HG03025 (cell line): ENCODE measurements around the gene MAGEA2.
"Not testable (repeated sequence)": the region's sequence is repeated elsewhere in the genome, so short reads cannot be mapped to it uniquely, and the experiment has no call there.

Experiments used
- ATAC-seq: cut with Tn5 transposase; IDR thresholded peaks from one replicate; pipeline ENCODE4 v1.9.1; 2021; ENCODE audit warnings: mild to moderate bottlenecking, moderate library complexity; ENCODE audit not compliant: unreplicated experiment, low FRiP score

MAGEA2 gene

GRCh38 chrX:152753686-152754650 lies at the start of gene MAGEA2:
Gene MAGEA2 (minus strand): TSS chrX:152753842. CDS start chrX:152751363, 2,479 bp downstream.
- ATAC-seq = not testable (repeated sequence)

- ATAC-seq = no peak
Measured at GRCh38 chrX:152798945-152799344, 45.3 kb upstream of the MAGEA2 start.

GRCh38 chrX:152787062-152787461 lies 33.4 kb upstream of the MAGEA2 start:
- ATAC-seq = peak; percentile 57

- not testable (repeated sequence) for ATAC-seq
Measured at GRCh38 chrX:152769549-152770289, 16.1 kb upstream of the MAGEA2 start, which contains the start of gene MAGEA6. Gene MAGEA6 (minus strand): TSS chrX:152769689. CDS start chrX:152767650, 2,039 bp downstream.

GRCh38 chrX:152766562-152766961 lies 12.9 kb upstream of the MAGEA2 start:
- ATAC-seq = not testable (repeated sequence)

GRCh38 chrX:152761582-152761981 lies 7.9 kb upstream of the MAGEA2 start:
- not testable (repeated sequence) for ATAC-seq

GRCh38 chrX:152759544-152759943 lies 5.9 kb upstream of the MAGEA2 start:
- not testable (repeated sequence) for ATAC-seq

- not testable (repeated sequence) for ATAC-seq
Measured at GRCh38 chrX:152758918-152759317, 5.3 kb upstream of the MAGEA2 start, which contains the start of gene CSAG3. Gene CSAG3 (plus strand): TSS chrX:152759218.

GRCh38 chrX:152754871-152755270 lies 1.2 kb upstream of the MAGEA2 start:
- ATAC-seq = not testable (repeated sequence)

- ATAC-seq = no peak
Measured at GRCh38 chrX:152738560-152738959, 15.1 kb downstream of the MAGEA2 start.

GRCh38 chrX:152736528-152736927 lies 17.1 kb downstream of the MAGEA2 start:
- ATAC-seq = not testable (repeated sequence)

GRCh38 chrX:152735860-152736511 lies 17.7 kb downstream of the MAGEA2 start:
- ATAC-seq = no peak

- no peak for ATAC-seq
Measured at GRCh38 chrX:152735101-152735500, 18.5 kb downstream of the MAGEA2 start.

- not testable (repeated sequence) for ATAC-seq
Measured at GRCh38 chrX:152734143-152734858, 19.3 kb downstream of the MAGEA2 start.

GRCh38 chrX:152733261-152733975 lies 20.2 kb downstream of the MAGEA2 start, which contains the start of the genes CSAG1 and MAGEA12:
Gene CSAG1 (minus strand): TSS chrX:152733721. CDS start chrX:152732460, 1,261 bp downstream.
Gene MAGEA12 (plus strand): TSS chrX:152733757. CDS start chrX:152736162, 2,405 bp downstream.
- no peak for ATAC-seq

GRCh38 chrX:152725409-152725808 lies 28.2 kb downstream of the MAGEA2 start:
- ATAC-seq = no peak

GRCh38 chrX:152713815-152714787 lies 39.5 kb downstream of the MAGEA2 start, which contains the start of gene MAGEA2B:
Gene MAGEA2B (plus strand): TSS chrX:152714628. CDS start chrX:152717107, 2,479 bp downstream.
- not testable (repeated sequence) for ATAC-seq

GRCh38 chrX:152713195-152713594 lies 40.4 kb downstream of the MAGEA2 start:
- not testable (repeated sequence) for ATAC-seq
